NCI-H2196 treated with DMSO at 0.1 percent for 48 hours (cell line): ENCODE results near the gene SFXN3.
"Not testable (repeated sequence)": the region's sequence is repeated elsewhere in the genome, so short reads cannot be mapped to it uniquely, and the experiment has no call there.

Source experiments
- DNase-seq: peaks from one replicate; lab custom pipeline; 2025; ENCODE audit not compliant: unreplicated experiment; lab: John Stamatoyannopoulos, UW

SFXN3 gene

DNA sequence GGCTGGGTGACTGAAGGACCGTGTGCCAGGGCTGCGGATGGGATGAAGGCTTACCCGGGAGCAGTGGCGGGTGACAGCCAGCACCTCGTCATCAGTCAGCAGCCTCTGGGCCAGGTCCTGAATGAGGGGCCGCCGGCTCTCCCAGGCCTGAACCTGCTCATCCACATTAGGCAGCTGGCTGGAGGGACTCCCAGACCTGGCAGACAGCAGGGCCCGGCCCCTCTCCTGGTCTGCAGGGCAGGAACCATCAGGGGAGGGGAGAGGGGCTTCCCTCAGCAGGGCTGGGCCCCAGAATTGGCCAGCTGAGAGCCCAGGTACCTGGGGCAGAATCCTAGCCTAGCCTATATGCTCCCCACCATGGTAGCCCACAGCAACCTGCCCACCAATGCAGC is 15.5 kb upstream of the SFXN3 start:
- DNase-seq = no peak

DNA sequence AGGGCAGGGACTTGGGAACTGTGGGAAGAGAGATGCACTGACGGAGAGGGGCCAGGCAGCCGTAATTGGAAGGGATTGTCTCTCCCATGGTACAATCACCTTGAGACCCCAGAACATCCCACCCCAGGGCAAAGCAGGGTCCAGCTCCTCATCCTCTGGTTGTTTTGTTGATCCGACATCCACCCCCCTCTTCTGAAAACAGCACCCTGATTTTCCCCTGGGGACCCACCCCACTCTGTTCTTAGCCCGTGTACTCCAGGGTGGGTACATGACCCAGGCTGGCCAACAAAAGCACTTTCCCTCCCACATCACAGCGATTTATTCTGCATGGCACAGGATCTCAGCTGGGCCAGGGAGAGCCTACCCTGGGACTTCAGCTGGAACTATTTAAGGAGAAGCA is 14.2 kb upstream of the SFXN3 start:
- no peak for DNase-seq

DNA sequence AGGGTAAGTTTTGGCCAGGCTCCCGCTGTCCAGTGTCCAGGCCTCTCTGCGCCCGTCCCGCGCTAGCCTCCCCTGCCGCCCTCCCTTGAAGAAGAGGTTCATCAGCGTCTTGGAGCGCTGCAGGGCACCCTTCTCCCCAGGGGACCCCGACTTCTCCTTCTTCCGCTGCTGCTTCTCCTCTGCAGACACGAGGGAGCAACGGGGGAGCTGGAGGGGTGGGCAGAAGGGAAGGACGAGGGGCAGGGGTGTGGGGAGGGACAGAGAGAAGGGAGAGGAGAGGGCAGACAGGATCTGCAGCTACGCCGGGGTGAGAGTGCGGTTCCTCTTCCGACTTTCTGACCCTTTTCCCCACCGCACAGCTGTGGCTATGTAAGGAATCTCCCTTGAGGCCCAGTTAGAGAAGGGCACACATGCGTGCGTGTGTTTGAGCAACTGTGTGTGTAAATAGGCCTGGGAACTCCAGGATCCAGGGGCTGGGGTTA is 12.9 kb upstream of the SFXN3 start:
- no peak for DNase-seq

DNA sequence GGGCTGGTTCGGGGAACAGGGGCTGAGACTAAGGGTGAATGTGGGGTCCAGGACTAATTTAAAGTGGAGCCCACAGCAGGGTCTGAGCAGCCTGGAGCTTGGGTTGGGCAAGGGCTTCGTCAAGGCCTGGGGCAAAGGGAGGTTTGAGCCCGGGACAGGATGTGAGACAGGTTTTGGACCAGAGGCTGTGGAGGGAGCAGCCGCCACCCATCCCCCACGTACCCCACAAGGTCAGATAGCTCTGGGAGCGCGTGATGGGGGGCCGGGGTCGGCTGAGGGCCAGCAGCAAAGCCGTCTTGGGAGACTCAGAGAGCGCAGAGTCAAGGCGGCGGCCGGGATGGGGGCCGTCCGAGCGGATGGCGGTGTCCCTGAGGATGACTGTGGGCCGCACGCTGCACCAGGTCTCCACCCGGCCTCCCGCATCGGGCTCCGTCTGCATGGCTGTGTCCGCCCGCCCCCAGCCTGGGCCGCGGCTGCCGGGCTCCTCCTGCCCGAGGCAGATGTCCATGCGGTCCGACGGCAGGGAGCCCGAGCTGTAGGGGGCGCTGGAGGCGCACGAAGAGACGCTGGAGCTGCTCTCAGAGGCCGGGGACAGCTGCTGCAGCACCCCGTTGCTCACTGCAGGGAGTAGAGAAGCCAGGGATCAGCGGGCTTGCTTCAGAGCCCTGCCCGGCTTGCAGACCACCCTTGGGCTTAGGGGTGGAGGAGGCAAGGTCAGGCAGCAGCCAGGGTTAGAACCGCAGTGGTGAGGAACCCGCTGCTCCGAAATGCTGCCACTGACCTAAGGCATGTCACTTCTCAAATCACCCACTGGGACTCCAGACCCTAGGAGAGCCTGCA is 12.2 kb upstream of the SFXN3 start:
- DNase-seq = peak; percentile 50

DNA sequence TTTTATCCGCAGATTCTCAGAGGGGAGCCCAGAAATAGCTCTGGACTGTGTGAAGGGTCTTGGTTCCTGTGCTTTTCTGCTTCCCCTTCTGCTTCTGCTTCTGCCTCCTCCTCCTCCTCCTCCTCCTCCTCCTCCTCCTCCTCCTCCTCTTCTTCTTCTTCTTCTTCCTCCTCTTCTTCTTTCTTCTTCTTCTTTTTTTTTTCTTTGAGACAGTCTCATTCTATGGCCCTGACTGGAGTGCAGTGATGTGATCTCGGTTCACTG is 11.7 kb upstream of the SFXN3 start:
- DNase-seq = no peak

DNA sequence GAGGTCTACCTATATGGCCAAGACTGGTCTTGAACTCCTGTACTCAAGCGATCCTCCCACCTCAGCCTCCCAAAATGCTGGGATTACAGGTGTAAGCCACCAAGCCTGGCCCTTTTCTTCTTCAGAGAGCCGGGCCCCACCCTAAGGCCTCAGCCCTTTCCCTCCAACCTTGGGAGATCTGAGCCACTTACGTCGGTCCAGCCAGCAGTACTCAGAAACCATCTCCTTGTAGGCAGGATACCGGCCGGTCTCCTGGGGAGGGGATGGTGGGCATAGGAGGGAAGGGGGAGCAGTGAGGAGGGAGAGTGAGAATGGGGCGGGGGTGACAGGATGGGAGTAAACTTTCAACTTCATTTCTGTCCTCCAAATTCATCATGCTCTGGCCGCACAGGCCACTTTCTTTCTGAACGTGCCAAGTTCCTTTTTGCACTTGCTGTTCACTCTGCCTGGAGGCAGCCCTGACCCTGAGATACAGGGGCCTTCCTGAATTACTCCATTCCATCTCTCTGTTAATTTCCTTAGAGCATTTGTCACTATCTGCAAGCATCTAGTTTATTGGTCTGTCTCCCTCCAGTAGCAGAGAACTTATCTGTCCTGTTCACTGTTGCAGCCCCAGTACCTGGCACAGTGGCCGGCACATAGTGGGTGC is 10.5 kb upstream of the SFXN3 start:
- no peak for DNase-seq

DNA sequence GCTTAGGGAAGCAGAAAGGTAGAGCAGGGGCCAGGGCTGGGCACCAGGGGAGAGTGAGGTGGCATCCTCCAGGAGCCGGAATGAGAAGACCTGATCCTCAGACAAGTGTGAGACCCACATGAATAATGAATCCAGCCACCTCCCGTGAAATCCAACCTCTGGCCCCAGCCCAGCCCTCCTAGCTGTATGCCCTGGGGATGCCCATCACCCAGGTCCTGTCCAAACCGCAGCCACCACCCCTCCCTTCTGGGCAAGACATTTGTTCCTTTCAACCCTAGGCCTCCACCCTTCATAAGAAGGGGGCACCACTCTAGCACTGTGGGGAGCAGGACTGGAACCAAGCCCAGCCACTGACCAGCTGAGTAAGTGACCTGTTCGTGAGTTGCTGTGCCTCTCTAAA is 9.8 kb upstream of the SFXN3 start:
- DNase-seq = no peak

DNA sequence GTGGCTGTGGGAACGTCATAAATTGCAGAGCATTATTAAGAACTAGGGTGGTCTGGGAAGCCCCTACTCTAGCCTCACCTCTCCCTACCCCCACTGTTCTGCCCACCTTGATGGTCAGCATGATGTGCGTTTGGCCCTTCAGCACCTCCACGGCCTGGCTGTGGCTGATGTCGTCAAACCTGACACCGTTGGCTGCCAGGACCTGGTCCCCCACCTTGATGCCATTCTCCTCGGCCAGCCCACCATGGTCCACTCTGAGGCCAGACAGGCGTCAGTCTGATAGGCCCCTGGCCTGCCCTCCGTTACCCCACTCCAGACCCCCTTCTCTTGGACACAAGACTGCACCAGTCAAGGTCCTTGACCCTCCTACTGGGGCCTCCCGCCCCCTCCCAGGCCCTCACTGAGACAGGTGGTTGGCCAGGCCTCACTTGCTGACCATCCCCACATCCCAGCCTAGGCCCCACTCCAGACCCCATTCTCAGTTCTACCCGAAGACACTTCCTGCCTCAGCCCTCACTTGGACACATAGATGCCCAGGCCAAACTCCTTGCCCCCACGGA is 9.3 kb upstream of the SFXN3 start:
- no peak for DNase-seq

DNA sequence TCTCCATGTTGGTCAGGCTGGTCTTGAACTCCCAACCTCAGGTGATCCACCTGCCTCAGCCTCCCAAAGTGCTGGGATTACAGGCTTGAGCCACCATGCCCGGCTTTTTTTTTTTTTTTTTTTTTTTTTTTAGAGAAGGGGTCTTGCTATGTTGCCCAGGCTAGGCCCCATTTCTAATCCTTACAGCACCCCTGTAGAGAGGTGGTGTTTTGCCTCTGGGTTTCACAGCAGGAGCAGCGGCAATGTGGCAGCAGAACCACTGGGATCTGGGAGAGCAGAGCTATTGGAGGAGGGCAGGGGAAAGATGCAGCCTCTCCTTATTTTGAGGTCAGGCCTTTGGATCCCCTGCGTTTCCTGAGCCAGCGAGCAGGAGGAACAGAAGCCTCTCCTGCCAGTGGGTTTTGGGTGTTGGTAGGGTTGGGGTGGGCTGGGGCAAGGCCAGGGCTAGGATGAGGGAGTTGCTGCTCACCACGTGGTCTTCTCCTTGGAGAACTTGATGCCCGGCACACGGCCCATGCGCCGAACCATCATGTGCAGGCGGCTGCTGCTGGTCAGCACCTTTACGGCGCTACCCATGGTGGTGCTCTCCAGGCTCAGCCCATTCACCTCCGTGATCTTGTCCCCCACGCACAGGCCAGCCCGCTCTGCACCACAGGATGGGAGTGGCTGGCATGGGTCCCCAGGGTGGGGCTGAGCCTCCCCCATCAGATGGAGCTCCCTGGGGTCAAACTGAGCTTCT is 7.9 kb upstream of the SFXN3 start:
- DNase-seq = no peak

DNA sequence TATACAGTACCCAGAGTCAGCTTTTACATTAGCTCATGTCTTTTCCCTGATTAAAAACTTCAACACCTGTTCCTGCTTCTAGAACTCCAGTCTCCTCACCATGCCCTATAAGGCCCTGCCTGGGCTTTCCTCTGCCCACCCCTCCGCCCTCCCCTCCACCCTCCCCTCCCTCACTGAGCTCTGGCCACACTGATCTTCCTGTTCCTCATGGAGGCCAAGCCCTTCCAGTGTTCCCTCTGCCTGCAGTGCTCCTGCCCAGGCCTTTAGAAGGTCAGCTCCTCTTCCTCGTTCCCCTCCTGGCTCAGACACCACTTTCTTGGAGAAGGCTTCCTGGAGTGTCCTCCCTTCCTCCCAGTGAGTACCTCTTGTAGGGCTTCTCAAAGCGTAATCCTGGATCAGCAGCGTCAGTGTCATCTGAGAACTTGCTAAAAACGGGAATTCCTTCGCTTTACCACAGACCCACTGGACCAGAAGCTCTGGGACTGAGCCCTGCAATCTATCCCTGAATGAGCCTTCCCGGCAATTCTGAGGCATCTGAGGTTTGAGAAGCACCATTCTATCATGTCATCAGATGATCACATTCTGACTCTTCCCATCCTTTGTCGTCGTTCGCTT is 3.8 kb upstream of the SFXN3 start:
- no peak for DNase-seq

DNA sequence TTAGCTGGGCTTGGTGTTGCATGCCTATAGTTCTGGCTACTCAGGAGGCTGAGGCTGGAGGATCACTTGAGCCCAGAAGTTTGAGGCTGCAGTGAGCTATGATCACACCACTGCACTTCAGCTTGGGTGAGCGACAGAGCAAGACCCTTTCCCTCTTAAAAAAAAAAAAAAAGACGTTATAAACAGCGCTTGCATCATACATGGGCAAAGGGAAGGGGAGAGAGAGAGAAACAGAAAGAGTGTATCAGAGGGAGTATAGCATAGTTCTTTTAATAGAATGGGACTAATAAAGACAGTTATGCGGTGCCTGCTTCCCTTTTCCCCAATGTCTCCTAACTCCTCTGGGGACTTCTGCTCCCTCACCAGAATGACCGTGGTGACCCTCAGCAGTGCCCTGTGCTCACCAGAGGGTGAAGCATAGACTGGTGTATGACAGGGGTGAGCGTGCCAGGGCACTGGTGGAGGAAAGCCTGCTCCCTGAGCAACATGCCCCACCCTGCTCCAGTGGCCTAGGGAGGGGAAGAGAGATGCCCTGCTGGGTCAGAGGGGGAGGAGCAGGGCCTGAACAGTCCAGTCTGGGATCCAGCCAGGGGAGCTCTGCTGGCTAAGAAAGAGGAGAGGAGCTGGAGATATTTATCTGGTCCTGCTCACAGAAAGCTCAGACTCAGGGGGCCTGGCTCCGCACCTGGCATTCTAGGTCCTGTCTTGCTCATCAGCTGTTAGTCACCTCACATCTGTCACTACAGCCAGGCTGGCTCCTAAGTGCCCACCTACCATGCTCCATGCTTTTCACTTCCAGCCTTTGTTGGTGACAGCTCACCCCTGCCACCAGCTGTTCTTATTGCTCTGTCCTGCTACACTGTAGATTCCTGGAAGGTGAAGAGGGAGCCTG is 2.3 kb upstream of the SFXN3 start:
- DNase-seq = no peak

DNA sequence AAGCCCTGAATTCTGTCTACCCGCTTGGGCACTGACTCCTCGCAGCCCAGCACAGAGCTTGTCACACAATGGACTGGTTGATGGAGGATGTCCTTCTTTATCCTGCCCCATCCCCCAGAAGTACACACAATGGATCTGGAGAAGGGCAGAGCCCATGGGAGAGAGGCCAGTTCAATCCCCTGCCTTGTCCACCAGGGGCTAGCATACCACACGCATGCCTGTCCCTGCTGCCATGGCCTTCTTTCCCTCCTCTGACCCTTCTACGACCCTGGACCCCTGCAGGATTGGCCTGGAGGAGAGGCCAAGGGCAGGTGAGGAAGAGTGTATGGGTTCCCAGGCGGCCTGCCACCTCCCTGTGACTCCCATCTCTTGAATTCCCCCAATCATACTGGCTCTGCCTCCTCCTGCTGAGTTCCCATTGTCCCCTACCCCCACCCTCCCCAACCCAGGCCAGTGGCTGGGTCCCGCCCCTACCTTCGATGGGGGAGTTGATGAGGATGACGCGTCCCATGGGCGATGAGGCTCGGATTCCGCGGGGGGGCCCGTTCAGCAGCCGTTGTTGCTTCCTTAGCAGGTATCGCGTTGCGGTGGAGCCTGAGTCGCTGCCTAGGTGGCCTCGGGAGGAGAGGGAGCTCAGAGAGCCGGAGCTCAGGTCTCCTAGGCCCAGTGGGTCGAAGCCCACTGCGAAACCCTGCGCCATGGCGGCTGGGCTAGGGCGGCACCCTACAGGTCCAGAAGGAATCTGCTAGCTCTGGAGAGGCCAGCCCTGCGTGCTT is 1.3 kb upstream of the SFXN3 start:
- DNase-seq = no peak

DNA sequence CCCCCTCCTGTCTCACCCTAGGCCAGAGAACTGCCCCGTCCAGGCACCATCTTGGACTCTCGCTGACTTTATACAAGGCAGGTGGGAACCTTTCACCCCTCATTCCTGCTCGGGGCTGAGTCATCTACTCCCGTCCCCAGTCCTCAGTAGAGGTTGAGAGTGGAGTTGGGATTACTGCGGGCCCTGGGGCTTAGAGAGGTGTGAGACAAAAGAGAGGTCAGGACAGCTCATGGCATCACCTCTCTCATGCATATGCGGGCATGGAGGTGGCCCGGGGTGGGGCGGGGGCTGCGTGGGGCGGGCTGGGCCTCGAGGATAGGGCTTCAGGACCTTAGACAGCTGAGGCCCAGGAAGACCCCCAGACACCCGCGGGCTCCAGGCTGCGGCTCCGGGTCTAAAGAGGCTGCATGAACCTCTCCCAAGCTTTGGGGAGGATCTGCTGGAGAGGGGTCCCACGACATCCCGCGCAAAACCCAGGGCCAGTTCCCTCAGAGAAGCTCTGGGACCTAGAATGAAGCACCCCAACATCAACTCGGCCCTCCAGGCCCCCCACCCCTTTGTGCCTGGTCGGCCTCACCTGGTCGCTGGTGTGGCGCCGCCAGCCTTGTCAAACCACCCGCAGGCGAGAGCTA is 422 bp upstream of the SFXN3 start:
- no peak for DNase-seq

DNA sequence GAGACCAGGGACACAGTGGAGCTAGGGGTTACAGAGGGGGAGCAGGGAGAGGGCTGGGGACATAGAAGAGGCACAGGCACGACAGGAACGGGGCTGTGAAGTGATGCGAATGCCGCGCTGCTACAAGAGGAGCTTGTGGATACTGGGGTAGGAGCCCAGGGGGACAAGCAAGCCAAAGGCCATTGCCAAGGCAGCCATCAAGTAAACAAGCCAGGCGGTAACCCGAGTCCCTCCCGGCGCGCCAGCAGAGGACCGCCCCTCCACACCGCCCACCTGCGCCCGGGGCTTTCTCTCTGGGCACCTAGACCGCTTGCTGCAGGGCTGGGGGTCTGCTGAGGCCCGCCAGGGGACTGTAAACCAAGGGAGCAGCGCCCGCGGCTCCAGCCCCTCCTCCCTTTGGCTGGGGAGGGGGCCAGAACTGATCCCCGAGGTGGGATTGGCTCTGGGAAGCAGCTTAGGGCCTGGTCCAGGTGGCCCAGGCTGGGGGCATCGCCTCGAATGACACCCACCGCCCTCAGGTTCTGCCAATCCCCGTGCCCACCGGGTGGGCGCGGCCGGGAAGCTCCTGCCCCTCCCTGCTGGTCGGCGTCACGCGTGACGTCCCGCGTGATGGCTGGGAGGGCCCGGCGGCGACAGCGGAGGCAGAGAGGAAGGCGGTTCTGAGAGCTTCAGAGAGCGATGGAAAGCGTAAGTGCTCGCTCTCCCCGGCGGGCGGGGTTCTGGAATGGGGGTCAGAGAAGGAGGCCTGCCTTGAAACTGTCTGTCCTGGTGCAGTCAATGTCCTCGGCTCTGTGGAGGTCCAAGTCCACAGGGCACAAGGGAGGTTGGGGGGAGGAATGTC is 982 bp downstream of the SFXN3 start:
- no peak for DNase-seq

DNA sequence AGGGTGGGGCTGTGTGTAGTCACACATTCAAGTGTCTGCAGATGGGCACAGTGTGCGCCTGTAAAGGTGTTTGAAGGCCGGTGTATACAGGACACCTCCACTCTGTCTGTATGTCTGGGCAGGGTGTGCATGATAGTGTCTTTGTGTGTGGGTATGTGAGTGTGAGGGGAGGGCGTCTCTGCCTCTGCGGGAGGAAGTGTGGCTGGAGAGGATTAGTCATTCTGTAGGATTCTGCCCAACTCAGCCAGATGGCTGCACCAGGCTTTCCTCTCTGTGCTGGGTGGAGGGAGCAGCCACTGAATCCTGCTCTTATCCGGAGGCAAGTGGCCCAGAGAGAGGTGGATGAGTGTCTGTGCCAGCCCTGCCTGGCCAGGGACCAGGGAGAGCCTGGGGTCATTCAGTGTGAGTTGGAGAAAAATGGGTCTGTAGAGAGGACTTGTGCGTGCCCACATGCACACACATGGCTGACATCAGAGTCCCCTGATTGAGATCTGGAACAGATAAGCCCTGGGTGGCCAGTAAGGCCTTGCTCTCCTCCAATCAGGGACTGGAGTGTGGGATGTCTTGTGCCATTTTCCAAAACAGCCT is 1.7 kb downstream of the SFXN3 start:
- DNase-seq = no peak

DNA sequence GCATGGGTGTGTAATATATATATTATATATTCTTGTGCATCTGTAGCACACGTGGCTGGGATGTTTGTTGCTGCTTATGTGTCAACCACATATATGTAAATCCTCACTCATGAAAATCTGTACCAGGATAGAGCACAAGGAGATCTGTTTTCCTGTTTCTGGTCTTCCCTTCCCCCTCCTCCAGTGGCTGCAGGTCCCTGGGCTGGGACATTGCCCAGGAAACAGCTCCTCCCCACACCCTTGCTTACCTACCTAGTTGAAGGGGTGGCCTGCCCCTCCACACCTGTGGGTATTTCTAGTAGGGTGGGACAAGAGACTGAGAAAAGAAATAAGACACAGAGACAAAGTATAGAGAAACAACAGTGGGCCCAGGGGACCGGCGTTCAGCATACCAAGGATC is 2.2 kb downstream of the SFXN3 start:
- DNase-seq = no peak

DNA sequence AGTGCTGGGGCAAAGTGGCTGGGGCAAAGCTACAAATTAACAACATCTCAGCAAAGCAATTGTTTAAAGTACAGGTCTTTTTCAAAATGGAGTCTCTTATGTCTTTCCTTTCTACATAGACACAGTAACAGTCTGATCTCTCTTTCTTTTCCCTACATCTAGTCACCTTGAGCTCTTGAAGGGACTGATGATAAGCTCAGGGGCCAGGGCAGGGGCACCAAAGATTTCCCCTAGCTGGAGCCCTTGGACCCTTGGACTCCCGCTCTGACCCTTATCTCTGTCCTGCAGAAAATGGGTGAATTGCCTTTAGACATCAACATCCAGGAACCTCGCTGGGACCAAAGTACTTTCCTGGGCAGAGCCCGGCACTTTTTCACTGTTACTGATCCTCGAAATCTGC is 3.4 kb downstream of the SFXN3 start:
- DNase-seq = not testable (repeated sequence)

DNA sequence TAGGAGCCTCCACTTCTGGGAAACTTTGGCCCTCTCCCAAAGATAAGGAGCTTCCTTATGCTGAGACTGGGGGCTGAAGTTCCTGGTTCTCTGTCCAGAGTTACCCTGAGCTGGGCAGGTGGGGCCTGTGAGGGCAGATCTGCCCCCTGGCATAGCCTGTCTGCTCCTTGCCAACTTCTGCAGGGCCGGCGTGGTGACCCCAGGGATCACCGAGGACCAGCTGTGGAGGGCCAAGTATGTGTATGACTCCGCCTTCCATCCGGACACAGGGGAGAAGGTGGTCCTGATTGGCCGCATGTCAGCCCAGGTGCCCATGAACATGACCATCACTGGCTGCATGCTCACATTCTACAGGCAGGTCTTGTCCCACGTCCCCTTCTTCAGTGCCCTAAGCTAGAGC is 4.3 kb downstream of the SFXN3 start:
- no peak for DNase-seq
